ENCODE data around the gene SDHAF1.
"Not testable (repeated sequence)": the region's sequence is repeated elsewhere in the genome, so short reads cannot be mapped to it uniquely, and the experiment has no call there.

Gene SDHAF1

GRCh38 chr19:36014012-36014924 is 19.3 kb downstream of the SDHAF1 start, which contains the start of gene ALKBH6:
Gene ALKBH6, minus strand, starts transcription at chr19:36014213. Its CDS starts 816 bp downstream, at chr19:36013397.
- DNase-seq: peak; percentile 83

GRCh38 chr19:36019061-36019670 is 24.2 kb downstream of the SDHAF1 start:
- no peak for DNase-seq

- DNase-seq: no peak
Observed at GRCh38 chr19:36023432-36023831, 28.4 kb downstream of the SDHAF1 start.

GRCh38 chr19:36025541-36025940 is 30.6 kb downstream of the SDHAF1 start:
- no peak for DNase-seq

GRCh38 chr19:36026091-36026876 is 31.3 kb downstream of the SDHAF1 start:
- DNase-seq: no peak

GRCh38 chr19:36027696-36028095 is 32.7 kb downstream of the SDHAF1 start:
- DNase-seq: no peak

- DNase-seq: no peak
Observed at GRCh38 chr19:36028313-36029041, 33.5 kb downstream of the SDHAF1 start.

- no peak for DNase-seq
Observed at GRCh38 chr19:36030264-36031148, 35.5 kb downstream of the SDHAF1 start.

- no peak for DNase-seq
Observed at GRCh38 chr19:36031308-36031707, 36.3 kb downstream of the SDHAF1 start.

GRCh38 chr19:36032251-36033104 is 37.5 kb downstream of the SDHAF1 start, which contains the start of gene CLIP3:
Gene CLIP3, minus strand, starts transcription at chr19:36032873. Its CDS starts 516 bp downstream, at chr19:36032357.
- peak; percentile 62 for DNase-seq

- no peak for DNase-seq
Observed at GRCh38 chr19:36040495-36040894, 45.5 kb downstream of the SDHAF1 start.

GRCh38 chr19:36041092-36041491 is 46.1 kb downstream of the SDHAF1 start:
- not testable (repeated sequence) for DNase-seq

GRCh38 chr19:36041831-36042230 is 46.8 kb downstream of the SDHAF1 start:
- no peak for DNase-seq

- DNase-seq: no peak
Observed at GRCh38 chr19:36043952-36044351, 49.0 kb downstream of the SDHAF1 start.

Data from right kidney (tissue), 1 donor.